Measurements from ENCODE around the gene PTPRT.

The PTPRT gene

DNA sequence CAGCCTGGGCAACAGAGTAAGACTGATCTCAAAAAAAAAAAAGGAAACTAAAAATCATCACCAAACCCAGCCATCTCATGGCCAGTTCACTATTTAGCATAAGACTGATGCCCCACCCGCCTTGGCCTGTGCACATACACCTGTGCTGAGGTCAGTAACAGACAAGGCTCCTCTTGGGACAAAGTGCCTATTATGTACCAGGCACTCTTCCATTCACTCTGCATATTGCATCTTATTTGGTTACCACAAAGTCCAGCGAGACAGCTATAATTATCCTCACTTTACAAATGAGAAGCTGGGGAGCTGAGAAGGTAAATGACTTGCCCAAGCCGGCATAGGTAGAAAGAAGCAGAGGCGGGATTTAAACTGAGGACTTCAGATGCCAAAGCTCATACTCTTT, 3.8 kb downstream of the PTPRT start:
- POLR2A ChIA-PET, result no interaction called here
- no peak for DNase-seq (ENCODE audit: extremely low spot score)
- TF ChIP-seq L3MBTL2 (conservative IDR thresholded peaks at IDR 0.05) (no peak), ARNT (IDR thresholded peaks at IDR 0.05) (no peak), CTBP1 (IDR thresholded peaks at IDR 0.05; ENCODE audit: borderline replicate concordance) (no peak), SUZ12 (IDR thresholded peaks at IDR 0.05) (no peak), BHLHE40 (IDR thresholded peaks at IDR 0.05; ENCODE audit: borderline replicate concordance) (no peak), HDGF (IDR thresholded peaks at IDR 0.05; ENCODE audit: borderline replicate concordance) (no peak), SP1 (IDR thresholded peaks at IDR 0.05) (no peak)
- TF ChIP-seq, protein P1, sequence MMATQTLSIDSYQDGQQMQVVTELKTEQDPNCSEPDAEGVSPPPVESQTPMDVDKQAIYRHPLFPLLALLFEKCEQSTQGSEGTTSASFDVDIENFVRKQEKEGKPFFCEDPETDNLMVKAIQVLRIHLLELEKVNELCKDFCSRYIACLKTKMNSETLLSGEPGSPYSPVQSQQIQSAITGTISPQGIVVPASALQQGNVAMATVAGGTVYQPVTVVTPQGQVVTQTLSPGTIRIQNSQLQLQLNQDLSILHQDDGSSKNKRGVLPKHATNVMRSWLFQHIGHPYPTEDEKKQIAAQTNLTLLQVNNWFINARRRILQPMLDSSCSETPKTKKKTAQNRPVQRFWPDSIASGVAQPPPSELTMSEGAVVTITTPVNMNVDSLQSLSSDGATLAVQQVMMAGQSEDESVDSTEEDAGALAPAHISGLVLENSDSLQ (IDR thresholded peaks at IDR 0.05), result no peak
- CTCF ChIA-PET, result no interaction called here

DNA sequence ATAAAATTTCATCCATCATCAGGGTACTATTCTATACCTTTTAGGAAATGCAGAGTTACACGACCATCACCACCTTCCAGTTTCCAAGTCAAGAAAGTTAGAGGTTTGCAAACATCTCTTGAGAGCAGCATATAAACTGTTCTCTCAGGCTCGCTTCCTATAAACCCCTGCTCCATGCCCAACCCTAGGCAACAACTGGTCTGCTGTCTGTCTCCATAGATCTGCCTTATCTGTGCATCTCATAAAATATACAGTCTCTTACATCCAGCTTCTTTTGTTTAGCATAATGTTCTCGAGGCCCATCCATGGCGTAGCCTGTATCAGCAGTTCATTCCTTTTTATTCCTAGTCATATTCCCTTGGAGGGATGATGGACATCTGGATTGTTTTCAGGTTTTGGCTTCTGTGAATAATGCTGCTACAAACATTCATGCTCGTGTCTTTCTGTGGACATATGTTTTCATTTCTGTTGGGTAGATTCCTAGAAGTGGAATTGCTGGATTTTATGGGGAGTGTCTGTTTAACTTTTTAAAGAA, 6.1 kb downstream of the PTPRT start:
- ChIA-PET POLR2A (no interaction called here), CTCF (no interaction called here)
- DNase-seq (ENCODE audit: extremely low spot score), result no peak
- TF ChIP-seq BHLHE40 (IDR thresholded peaks at IDR 0.05; ENCODE audit: borderline replicate concordance) (no peak), ARNT (IDR thresholded peaks at IDR 0.05) (no peak), ZNF384 (IDR thresholded peaks at IDR 0.05) (no peak), SUZ12 (IDR thresholded peaks at IDR 0.05) (no peak), HDGF (IDR thresholded peaks at IDR 0.05; ENCODE audit: borderline replicate concordance) (no peak), CTBP1 (IDR thresholded peaks at IDR 0.05; ENCODE audit: borderline replicate concordance) (no peak), FOXK2 (IDR thresholded peaks at IDR 0.05) (no peak), L3MBTL2 (conservative IDR thresholded peaks at IDR 0.05) (no peak), TARDBP (IDR thresholded peaks at IDR 0.05) (no peak), ELF4 (IDR thresholded peaks at IDR 0.05) (no peak), SP1 (IDR thresholded peaks at IDR 0.05) (no peak), NFRKB (IDR thresholded peaks at IDR 0.05) (no peak)
- TF ChIP-seq, protein P1 (IDR thresholded peaks at IDR 0.05), result no peak

DNA sequence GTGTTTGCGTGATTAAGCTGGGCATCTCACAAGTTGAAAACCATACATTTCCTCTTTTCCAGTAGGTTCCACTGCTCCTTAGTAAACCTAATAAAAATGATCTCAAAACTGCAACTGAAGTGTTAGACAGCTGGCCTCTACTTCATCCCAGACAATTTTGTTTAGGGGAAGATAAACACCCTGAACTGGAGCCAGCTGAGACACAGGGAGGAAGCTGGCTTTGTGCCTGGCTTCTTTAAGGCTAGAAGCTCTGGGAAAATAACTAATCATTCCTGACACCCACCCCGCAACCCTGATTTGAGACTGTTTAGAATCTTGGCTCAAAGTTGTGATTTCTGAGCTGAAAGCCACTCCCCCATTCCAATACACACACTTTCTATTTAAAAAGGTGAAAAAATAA, 11.6 kb downstream of the PTPRT start:
- CTCF ChIA-PET, result no interaction called here
- POLR2A ChIA-PET, result no interaction called here
- no peak for DNase-seq (ENCODE audit: extremely low spot score)
- TF ChIP-seq FOXA1 (IDR thresholded peaks at IDR 0.05), result no peak
- no peak for TF ChIP-seq FOXK2 (IDR thresholded peaks at IDR 0.05)
- no peak for TF ChIP-seq SUZ12 (IDR thresholded peaks at IDR 0.05)
- TF ChIP-seq ZNF384 (IDR thresholded peaks at IDR 0.05), result no peak
- no peak for TF ChIP-seq SP1 (IDR thresholded peaks at IDR 0.05)
- no peak for TF ChIP-seq L3MBTL2 (conservative IDR thresholded peaks at IDR 0.05)
- TF ChIP-seq, protein P1 (IDR thresholded peaks at IDR 0.05), result no peak
- TF ChIP-seq ELF4 (IDR thresholded peaks at IDR 0.05), result no peak
- no peak for TF ChIP-seq CTBP1 (IDR thresholded peaks at IDR 0.05; ENCODE audit: borderline replicate concordance)
- no peak for TF ChIP-seq BHLHE40 (IDR thresholded peaks at IDR 0.05; ENCODE audit: borderline replicate concordance)
- no peak for TF ChIP-seq NFRKB (IDR thresholded peaks at IDR 0.05)
- no peak for TF ChIP-seq TARDBP (IDR thresholded peaks at IDR 0.05)
- no peak for TF ChIP-seq HDGF (IDR thresholded peaks at IDR 0.05; ENCODE audit: borderline replicate concordance)
- TF ChIP-seq FOXM1 (IDR thresholded peaks at IDR 0.05; ENCODE audit: borderline replicate concordance), result no peak
- TF ChIP-seq LEF1 (IDR thresholded peaks at IDR 0.05; ENCODE audit: borderline replicate concordance), result no peak
- no peak for TF ChIP-seq ARNT (IDR thresholded peaks at IDR 0.05)

DNA sequence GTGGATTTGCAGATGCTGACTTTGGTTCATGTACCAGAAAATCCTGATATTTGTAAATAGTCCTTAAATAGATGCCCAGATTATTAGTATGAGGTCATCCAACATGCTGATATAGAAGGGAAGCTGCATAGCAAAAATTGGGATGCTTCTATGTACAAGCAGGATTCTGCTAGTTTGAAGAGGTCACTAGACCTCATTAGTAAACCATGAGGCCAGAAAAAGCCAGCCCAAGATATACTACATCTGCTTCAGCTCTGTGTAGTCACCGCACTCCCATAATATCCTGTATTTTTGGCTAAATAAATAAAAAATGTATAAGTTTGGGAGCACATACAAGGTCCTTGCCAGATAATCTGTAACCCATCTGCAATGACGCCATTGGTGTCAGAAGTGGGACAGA, 13.0 kb downstream of the PTPRT start:
- CTCF ChIA-PET, result no interaction called here
- POLR2A ChIA-PET, result no interaction called here
- no peak for DNase-seq (ENCODE audit: extremely low spot score)
- no peak for TF ChIP-seq FOXA1 (IDR thresholded peaks at IDR 0.05)
- no peak for TF ChIP-seq FOXK2 (IDR thresholded peaks at IDR 0.05)
- TF ChIP-seq HDGF (IDR thresholded peaks at IDR 0.05; ENCODE audit: borderline replicate concordance), result no peak
- no peak for TF ChIP-seq L3MBTL2 (conservative IDR thresholded peaks at IDR 0.05)
- no peak for TF ChIP-seq SP1 (IDR thresholded peaks at IDR 0.05)
- TF ChIP-seq, protein P1 (IDR thresholded peaks at IDR 0.05), result no peak
- no peak for TF ChIP-seq ARNT (IDR thresholded peaks at IDR 0.05)
- TF ChIP-seq BHLHE40 (IDR thresholded peaks at IDR 0.05; ENCODE audit: borderline replicate concordance), result no peak
- TF ChIP-seq NFRKB (IDR thresholded peaks at IDR 0.05), result no peak
- no peak for TF ChIP-seq FOXM1 (IDR thresholded peaks at IDR 0.05; ENCODE audit: borderline replicate concordance)

DNA sequence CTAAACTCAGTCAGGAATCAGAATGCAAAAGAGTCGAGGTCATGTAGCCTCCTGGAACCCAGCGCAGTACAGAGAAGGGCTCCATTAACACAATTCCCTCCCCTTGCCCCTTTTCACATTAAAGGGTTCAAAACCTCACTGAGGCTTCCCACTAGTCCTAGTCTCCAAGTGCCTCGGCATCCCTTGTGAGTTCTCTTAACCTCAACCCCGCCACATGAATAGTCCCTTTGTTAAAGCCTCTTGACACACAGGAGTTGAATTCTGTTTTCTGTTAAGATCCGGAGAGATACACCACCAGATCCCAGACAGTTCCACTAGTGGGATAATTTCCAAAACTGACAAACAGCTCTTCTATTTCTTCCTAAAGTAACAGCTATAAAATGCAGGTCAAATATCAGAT, 17.8 kb downstream of the PTPRT start:
- ChIA-PET CTCF (no interaction called here), POLR2A (no interaction called here)
- TF ChIP-seq CTBP1 (IDR thresholded peaks at IDR 0.05; ENCODE audit: borderline replicate concordance) (no peak), ARNT (IDR thresholded peaks at IDR 0.05) (no peak), FOXM1 (IDR thresholded peaks at IDR 0.05; ENCODE audit: borderline replicate concordance) (no peak), LEF1 (IDR thresholded peaks at IDR 0.05; ENCODE audit: borderline replicate concordance) (no peak), HDGF (IDR thresholded peaks at IDR 0.05; ENCODE audit: borderline replicate concordance) (no peak), TARDBP (IDR thresholded peaks at IDR 0.05) (no peak), NFRKB (IDR thresholded peaks at IDR 0.05) (no peak), BHLHE40 (IDR thresholded peaks at IDR 0.05; ENCODE audit: borderline replicate concordance) (no peak), L3MBTL2 (conservative IDR thresholded peaks at IDR 0.05) (no peak), ZNF384 (IDR thresholded peaks at IDR 0.05) (no peak), SUZ12 (IDR thresholded peaks at IDR 0.05) (no peak), FOXA1 (IDR thresholded peaks at IDR 0.05) (no peak), ELF4 (IDR thresholded peaks at IDR 0.05) (no peak)
- DNase-seq (ENCODE audit: extremely low spot score), result no peak

DNA sequence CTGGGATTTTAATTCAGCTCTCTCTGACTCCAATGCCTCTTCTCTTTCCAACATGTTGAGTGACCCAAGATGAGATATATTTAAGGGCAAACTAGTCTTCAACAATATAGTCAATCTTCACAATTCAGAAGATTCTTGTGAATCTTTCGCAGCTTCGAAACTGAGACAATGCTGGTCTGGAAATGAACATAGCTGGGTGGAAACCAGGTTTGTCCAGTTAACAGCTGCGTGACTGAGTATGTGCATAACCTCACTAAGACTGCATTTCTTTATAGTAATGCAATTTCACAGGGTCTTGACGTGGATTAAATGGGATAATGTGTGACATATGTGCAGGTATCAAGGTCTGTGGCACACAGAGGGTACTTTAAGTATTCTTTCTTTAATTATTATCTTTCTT, 18.9 kb downstream of the PTPRT start:
- no peak for TF ChIP-seq TARDBP (IDR thresholded peaks at IDR 0.05)
- no peak for TF ChIP-seq ZNF384 (IDR thresholded peaks at IDR 0.05)
- TF ChIP-seq ELF4 (IDR thresholded peaks at IDR 0.05), result no peak
- CTCF ChIA-PET, result no interaction called here
- no peak for DNase-seq (ENCODE audit: extremely low spot score)
- POLR2A ChIA-PET, result no interaction called here
